GM21515 (cell line): ENCODE measurements around the gene UGT1A8.
"Not testable (repeated sequence)": the region's sequence is repeated elsewhere in the genome, so short reads cannot be mapped to it uniquely, and the experiment has no call there.

Experiments
- ATAC-seq: cut with Tn5 transposase; IDR thresholded peaks from one replicate; pipeline ENCODE4 v1.9.1; 2021; ENCODE audit not compliant: unreplicated experiment

UGT1A8 gene

GRCh38 chr2:233684640-233685039, 67.2 kb downstream of the UGT1A8 start:
- no peak for ATAC-seq

DNA sequence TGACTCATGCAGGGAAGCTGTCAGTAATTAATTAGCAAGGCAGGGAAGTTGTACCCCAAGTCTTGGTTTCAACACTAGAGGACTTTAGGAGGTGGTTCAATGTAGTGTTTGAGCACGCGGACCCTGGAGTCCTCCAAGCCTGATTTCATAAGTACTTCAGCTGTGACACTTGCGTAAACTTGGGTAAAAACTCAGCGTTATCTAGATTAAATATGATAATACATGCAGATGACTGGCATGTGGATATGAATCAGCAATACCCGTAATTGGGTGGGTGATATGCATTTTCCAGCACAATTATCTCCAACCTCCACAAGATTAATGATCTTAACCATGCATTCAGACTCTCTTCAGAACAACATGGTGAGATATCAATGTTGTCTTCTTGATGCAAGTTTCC, 69.5 kb downstream of the UGT1A8 start:
- ATAC-seq = no peak

DNA sequence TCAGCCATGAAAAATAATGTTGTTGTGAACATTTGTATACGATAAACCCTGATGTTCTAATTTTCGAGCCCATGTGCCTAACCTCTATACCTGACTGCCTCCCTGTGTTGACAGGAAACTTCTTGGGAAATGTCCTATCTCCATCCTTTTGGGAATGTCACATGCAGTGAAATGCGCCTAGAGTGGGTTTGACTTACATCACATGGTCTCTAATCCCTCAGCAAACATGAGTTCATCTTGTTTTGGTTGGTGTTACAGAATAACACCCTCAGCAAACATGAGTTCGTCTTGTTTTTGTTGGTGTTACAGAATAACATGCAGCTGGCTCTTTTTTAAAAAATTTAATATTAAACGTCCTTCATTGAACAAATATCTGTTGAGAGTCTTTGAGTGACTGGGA, 70.9 kb downstream of the UGT1A8 start:
- no peak for ATAC-seq

- ATAC-seq = no peak
Observed at GRCh38 chr2:233689031-233689430, 71.6 kb downstream of the UGT1A8 start.

GRCh38 chr2:233689501-233689900, 72.1 kb downstream of the UGT1A8 start:
- ATAC-seq = no peak

- no peak for ATAC-seq
Observed at GRCh38 chr2:233690444-233690843, 73.0 kb downstream of the UGT1A8 start.

- no peak for ATAC-seq
Observed at GRCh38 chr2:233691443-233692433, 74.3 kb downstream of the UGT1A8 start.

GRCh38 chr2:233692648-233693047, 75.2 kb downstream of the UGT1A8 start, which contains the start of gene UGT1A6:
Gene UGT1A6, plus strand, starts transcription at chr2:233692890. Its CDS starts 115 bp downstream, at chr2:233693005.
- ATAC-seq = no peak

DNA sequence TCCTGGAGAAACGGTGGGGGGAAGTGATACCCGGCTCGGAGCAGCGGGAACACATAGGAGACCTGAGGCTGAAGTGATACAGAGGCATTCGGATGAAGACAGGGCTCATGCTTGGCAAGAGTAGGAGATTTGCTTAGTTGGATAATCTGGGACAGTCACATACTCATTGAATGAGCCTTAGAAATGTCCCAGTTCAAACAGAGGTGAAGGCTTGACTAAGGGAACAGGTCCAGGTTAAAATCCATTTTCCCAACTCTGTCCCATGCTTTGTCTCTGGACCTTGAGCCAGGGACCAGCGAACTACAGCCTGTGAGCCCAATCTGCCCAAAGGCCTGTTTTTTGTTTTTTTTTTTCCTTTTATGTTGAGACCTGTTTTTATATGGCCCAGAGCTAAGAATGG, 76.5 kb downstream of the UGT1A8 start:
- ATAC-seq = no peak

DNA sequence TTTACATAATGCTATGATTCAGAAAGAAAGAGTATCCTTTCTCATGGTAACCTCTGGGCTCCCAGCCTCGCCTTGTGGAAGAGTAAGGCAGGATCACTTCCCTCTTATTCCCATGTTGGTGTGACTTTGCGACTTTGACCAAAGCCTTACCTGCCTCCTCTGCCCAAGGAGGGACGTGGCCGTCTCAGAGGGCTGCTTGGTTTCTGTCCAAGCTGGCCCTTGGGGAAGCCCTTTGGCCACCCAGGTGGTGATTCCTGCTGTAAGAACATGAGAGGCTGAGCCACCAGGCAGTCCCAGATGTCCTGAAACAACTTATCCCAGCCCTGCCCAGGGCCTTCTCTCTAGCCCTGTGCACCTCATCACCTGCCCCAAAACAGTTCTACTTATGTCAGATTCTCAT, 81.3 kb downstream of the UGT1A8 start:
- ATAC-seq = no peak

DNA sequence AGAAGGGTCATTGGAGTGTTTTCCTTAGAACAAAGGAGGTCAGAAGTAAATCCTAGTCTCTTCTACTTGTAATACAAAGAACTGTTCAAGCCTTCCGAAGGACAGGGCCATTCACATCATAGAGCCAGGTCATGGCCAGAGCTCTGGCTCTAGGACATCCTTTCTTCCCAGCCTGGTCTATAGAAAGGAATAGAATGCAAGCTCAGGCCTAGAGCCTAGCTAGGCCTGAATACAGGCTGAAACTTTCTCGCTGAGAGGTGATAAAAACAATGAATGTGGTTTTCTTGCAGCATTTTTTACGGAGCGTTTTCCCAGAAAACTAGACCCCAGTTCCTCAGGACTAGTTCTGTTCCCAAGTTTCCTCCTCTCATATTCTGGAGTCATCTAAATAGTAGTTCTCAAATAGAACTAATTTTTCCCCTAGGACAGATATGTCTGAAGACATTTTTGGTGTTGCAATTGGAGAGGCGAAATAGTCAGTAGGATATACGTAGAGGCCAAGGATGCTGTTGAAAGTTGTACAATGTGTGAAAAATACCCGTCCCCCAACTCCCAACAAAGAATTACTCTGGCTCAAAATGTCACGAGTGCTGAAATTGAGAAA, 82.1 kb downstream of the UGT1A8 start:
- no peak for ATAC-seq

- no peak for ATAC-seq
Observed at GRCh38 chr2:233700028-233700635, 82.7 kb downstream of the UGT1A8 start.

DNA sequence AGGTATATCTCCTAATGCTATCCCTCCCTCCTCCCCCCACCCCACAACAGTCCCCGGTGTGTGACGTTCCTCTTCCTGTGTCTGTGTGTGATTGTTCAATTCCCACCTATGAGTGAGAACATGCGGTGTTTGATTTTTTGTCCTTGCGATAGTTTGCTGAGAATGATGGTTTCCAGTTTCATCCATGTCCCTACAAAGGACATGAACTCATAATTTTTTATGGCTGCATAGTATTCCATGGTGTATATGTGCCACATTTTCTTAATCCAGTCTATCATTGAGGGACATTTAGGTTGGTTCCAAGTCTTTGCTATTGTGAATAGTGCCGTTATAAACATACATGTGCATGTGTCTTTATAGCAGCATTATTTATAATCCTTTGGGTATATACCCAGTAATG, 83.4 kb downstream of the UGT1A8 start:
- not testable (repeated sequence) for ATAC-seq

- ATAC-seq = no peak
Observed at GRCh38 chr2:233702238-233702637, 84.8 kb downstream of the UGT1A8 start.

GRCh38 chr2:233705911-233706506, 88.6 kb downstream of the UGT1A8 start:
- no peak for ATAC-seq

GRCh38 chr2:233706720-233707119, 89.3 kb downstream of the UGT1A8 start:
- ATAC-seq = no peak

DNA sequence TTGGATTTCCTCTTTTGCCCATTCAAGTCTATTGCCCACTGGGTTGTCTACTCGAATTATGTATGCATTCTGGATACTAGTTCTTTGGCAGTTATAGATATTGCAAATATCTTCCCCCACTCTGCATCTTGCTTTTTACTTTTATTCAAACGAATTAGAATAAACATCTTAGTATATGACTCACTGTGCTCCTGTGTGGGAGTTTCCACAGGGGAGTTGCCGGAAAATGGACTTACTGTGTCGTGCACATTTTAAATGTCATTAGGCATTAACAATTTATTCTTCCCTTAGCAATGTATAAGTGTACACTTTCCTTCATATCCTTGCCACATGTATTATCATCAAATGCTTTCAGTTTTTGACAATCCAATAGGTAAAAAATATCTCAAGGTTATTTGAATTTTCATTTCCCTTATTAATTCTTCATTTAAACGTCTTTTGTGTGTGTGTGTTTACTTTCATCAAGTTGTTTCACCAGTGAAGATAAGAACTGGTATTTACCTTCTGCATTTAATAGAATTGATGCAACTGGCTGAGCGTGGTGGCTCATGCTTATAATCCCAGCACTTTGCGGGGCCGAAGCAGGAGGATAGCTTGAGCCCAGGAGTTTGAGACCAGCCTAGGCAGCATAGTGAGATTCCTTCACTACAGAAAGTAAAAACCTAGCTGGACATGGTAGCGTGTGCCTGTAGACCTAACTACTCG, 90.7 kb downstream of the UGT1A8 start:
- ATAC-seq = no peak

DNA sequence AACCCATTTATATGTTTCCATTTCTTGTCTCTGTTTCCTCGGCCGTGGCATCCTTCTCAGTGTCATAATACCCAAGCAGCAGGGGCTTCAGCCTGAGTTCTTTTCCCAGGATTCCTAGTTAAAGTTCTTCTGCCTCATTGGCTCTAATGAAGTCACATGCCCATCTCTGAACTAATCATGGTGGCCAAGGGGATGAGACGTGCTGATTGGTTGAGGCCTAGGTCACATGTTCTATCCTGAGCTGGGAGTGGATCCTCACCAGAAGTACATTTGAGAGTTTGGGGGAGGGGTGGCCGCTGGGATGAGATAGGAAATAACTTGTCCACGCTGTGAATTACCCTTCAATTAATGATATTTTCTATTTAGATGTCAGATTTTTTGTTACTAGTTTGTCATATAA, 91.5 kb downstream of the UGT1A8 start:
- no peak for ATAC-seq

DNA sequence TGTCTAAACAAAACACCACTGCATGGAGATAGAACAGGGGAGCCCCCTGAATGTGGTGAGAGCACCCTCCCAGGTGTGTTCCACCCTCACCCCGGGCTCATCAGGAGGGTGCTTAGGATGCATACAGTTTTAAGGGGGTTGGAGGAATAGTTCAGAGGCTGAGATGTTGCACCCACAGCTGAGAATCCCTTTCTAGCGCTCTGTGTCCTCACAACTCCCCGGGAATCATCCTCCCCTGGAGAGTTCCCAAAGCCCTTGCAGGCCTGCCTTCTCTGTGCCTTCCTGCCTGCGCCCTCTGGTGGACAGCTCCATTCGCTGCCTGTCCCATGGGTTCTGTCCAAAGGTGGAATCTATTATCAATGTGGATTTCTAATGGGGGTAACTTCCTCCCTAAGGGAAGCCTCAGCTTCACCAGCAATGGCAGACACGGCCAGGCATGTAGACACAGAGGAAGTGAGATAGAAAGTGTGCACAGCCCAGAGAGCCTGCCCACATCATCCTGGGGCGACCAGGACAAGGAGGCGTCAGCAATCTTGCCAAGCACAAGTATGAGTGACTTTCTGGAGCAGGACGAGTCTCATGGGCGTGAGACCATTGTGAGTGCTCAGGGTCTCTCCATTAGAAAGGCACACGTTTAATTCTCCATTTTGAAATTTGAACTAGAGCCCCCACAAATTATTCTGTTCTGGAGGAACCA, 94.0 kb downstream of the UGT1A8 start:
- no peak for ATAC-seq

- no peak for ATAC-seq
Observed at GRCh38 chr2:233712611-233713261, 95.3 kb downstream of the UGT1A8 start, which contains the start of gene UGT1A5. Gene UGT1A5, plus strand, starts transcription at chr2:233712907. Its CDS starts 85 bp downstream, at chr2:233712992.
